Lung (tissue), 12 donors: ENCODE results near the gene BMP6. TPM values are rescaled to one million over a fixed set of nuclear protein-coding genes. Genes with fewer than 3 reads are reported as not detected.

Experiments
- ATAC-seq: fragments of 200-7000 bp; cut with Tn5 transposase; one replicate; pipeline ENCODE4 v1.9.1; 2020; ENCODE audit warnings: moderate number of reproducible peaks; ENCODE audit not compliant: insufficient read depth, low FRiP score
- DNase-seq, 3 donors: peaks; one replicate each; pipeline ENCODE4 v3.0.0-alpha.2; 2013 to 2017
- H3K27ac ChIP-seq, 2 donors: one replicate each; pipeline ENCODE4 v1.5.1; 2013; ENCODE audit warnings: mild to moderate bottlenecking in 2 of 2, moderate library complexity in 2 of 2, control low read depth in 1 of 2, inconsistent platforms in 1 of 2, low read depth in 1 of 2, low read length in 1 of 2
- H3K27me3 ChIP-seq, 3 donors: one replicate each; pipeline ENCODE4 v1.5.1; 2013; ENCODE audit warnings: low read length in 2 of 3; ENCODE audit not compliant: control insufficient read depth in 3 of 3, insufficient read depth in 3 of 3
- H3K36me3 ChIP-seq, 4 donors: one replicate each; pipeline ENCODE4 v1.5.1; 2013; ENCODE audit warnings: low read length in 4 of 4, mild to moderate bottlenecking in 1 of 4, moderate library complexity in 1 of 4; ENCODE audit not compliant: control insufficient read depth in 4 of 4, insufficient read depth in 4 of 4
- H3K4me1 ChIP-seq, 5 donors: one replicate each; pipeline ENCODE4 v1.5.1; 2013; ENCODE audit warnings: low read length in 5 of 5, mild to moderate bottlenecking in 2 of 5, moderate library complexity in 1 of 5; ENCODE audit not compliant: control insufficient read depth in 5 of 5, insufficient read depth in 5 of 5
- H3K4me3 ChIP-seq: one replicate; pipeline ENCODE4 v1.5.1; 2013; ENCODE audit warnings: mild to moderate bottlenecking, control low read depth, moderate library complexity
- H3K9ac ChIP-seq, 2 donors: one replicate each; pipeline ENCODE4 v1.5.1; 2013; ENCODE audit warnings: low read length in 2 of 2, control low read depth in 1 of 2; ENCODE audit not compliant: insufficient read depth in 1 of 2
- H3K9me3 ChIP-seq, 4 donors: one replicate each; pipeline ENCODE4 v1.5.1; 2013; ENCODE audit warnings: low read length in 3 of 4, mild to moderate bottlenecking in 1 of 4, moderate library complexity in 1 of 4; ENCODE audit not compliant: control insufficient read depth in 4 of 4, insufficient read depth in 3 of 4
- CTCF ChIP-seq: IDR thresholded peaks from 2 replicates; pipeline ENCODE4 v1.5.1; 2012; ENCODE audit warnings: mild to moderate bottlenecking; ENCODE audit errors: control extremely low read depth, extremely low read depth
- WGBS, 2 donors: extraction: QIAGEN DNeasy Blood & Tissue Kit; methylation state at CpG; one replicate each; pipeline ENCODE4 v1.1.7; 2013; 5-methylcytosine and 5-hydroxymethylcytosine counted together
- polyA plus RNA-seq, 2 donors: library from polyadenylated mRNA; stranded (reverse); fragments of 200-250 nt; gene quantifications; one replicate each; pipeline ENCODE4 v1.2.1, GENCODE V29; 2013
- total RNA-seq, 2 donors: library from RNA; depleted of rRNA in 1 of 2; stranded (reverse); fragments of >200 nt in 1 of 2; gene quantifications; one replicate each; pipeline ENCODE4 v1.2.1, GENCODE V29; 2014 to 2021
- donor health status: control.
- donor health status: control.
- donor health status: Bipolar disorder and iron deficiency.
- donor health status: healthy.
- donor health status: DM: yes; HTN: yes; CAD: no.

Gene BMP6
- total and polyA plus RNA-seq, 4 donors: 2.3 to 17.3 (median 10.6) TPM

GRCh38 chr6:7730784-7731227, 4.9 kb downstream of the BMP6 start:
- Histone ChIP-seq H3K27ac (no peak overlapping the region), H3K9ac (no peak overlapping the region), H3K9me3 (peaks cover 0 to 2% (median 0%) of the 10 kb centered on the region in 4 donors), H3K36me3 (no peaks in the 10 kb centered on the region), H3K4me3 (no peak overlapping the region), H3K27me3 (peaks cover 3 to 59% (median 45%) of the 10 kb centered on the region in 3 donors), H3K4me1 (peaks cover 0 to 28% (median 5%) of the 10 kb centered on the region in 5 donors)
- TF ChIP-seq CTCF: no peak
- ATAC-seq (no peak), DNase-seq (no peak)
- 61 to 66% methylated on average over 10 of the region's 10 CpGs for WGBS, 2 donors

- no peak for TF ChIP-seq CTCF
- H3K4me1 ChIP-seq: peaks cover 0 to 25% (median 5%) of the 10 kb centered on the region in 5 donors
- H3K27ac ChIP-seq: no peak overlapping the region
- no peaks in the 10 kb centered on the region for H3K36me3 ChIP-seq
- H3K27me3 ChIP-seq: peaks cover 3 to 59% (median 45%) of the 10 kb centered on the region in 3 donors
- ATAC-seq (no peak), DNase-seq (no peak)
- no peak overlapping the region for H3K4me3 ChIP-seq
- no peak overlapping the region for H3K9ac ChIP-seq
- 26 to 57% methylated on average over 2 of the region's 2 CpGs for WGBS, 2 donors
- H3K9me3 ChIP-seq: peaks cover 0 to 2% (median 0%) of the 10 kb centered on the region in 4 donors
Measured at GRCh38 chr6:7731294-7731693, 5.4 kb downstream of the BMP6 start.

DNA sequence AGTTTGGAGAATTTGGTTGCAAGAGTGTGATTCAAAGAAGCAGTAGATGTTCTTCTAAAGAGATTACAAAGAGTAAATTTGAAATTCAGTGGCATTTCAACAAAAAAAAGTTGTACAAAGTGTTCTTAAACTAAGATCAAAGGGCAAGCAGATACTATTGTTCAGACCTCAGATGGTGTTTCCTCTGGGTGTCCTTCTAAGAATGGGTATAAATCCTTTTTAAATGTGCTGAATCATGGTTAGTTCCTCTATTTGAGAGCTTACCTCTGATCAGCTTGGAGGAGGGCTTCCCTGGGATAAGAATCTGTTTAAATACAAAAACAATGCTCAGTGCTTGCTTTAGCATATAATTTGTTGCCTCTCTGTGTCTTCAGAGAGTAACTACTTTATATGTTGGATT, 6.3 kb downstream of the BMP6 start:
- Histone ChIP-seq H3K27me3 (peaks cover 3 to 59% (median 45%) of the 10 kb centered on the region in 3 donors), H3K27ac (no peak overlapping the region), H3K4me3 (no peak overlapping the region), H3K9me3 (peaks cover 0 to 2% (median 0%) of the 10 kb centered on the region in 4 donors), H3K4me1 (peaks cover 0 to 18% (median 5%) of the 10 kb centered on the region in 5 donors), H3K36me3 (no peaks in the 10 kb centered on the region), H3K9ac (no peak overlapping the region)
- DNase-seq: no peak
- no peak for TF ChIP-seq CTCF
- ATAC-seq: no peak
